Testis (tissue), 3 donors: ENCODE results near the gene PTRH2. TPM values are rescaled to one million over a fixed set of nuclear protein-coding genes. Genes with fewer than 3 reads are reported as not detected.

ENCODE experiments used
- DNase-seq: peaks from one replicate; pipeline ENCODE4 v3.0.0-alpha.2; 2019
- H3K27ac ChIP-seq, 2 donors: fragments of 200-600 bp; sonication (generic); one replicate each; pipeline ENCODE4 v1.5.1; 2019
- H3K27me3 ChIP-seq: fragments of 200-600 bp; sonication (generic); one replicate; pipeline ENCODE4 v1.5.1; 2019
- H3K36me3 ChIP-seq: fragments of 200-600 bp; sonication (generic); one replicate; pipeline ENCODE4 v1.5.1; 2017; ENCODE audit warnings: low read depth; ENCODE audit errors: missing control alignments
- H3K4me1 ChIP-seq: fragments of 200-600 bp; sonication (generic); one replicate; pipeline ENCODE4 v1.5.1; 2019
- H3K4me3 ChIP-seq, 2 donors: fragments of 200-600 bp; sonication (generic); one replicate each; pipeline ENCODE4 v1.5.1; 2017 to 2019
- H3K9me3 ChIP-seq: fragments of 200-600 bp; sonication (generic); one replicate; pipeline ENCODE4 v1.5.1; 2017
- CTCF ChIP-seq, 3 experiments: fragments of 450-650 bp in 2 of 3; fragments of 200-600 bp in 1 of 3; sonication (generic) in 1 of 3; IDR thresholded peaks; one replicate each; pipeline ENCODE4 v1.5.1; 2016 to 2019; ENCODE audit warnings: antibody characterized with exemption in 3 of 3, mild to moderate bottlenecking in 2 of 3, moderate library complexity in 1 of 3
- POLR2A ChIP-seq: fragments of 450-650 bp; IDR thresholded peaks from one replicate; pipeline ENCODE4 v1.6.1; 2017; ENCODE audit warnings: antibody characterized with exemption, mild to moderate bottlenecking, moderate library complexity
- WGBS, 2 donors: methylation state at CpG; one replicate each; pipeline ENCODE4 v1.1.5; 2018; 5-methylcytosine and 5-hydroxymethylcytosine counted together
- intact Hi-C: fragments of 100-400 bp; cut with DNase I; formaldehyde crosslinking; loops from one replicate; pipeline ENCODE4 v1.15.1; 2023; ENCODE audit warnings: low total_unique reads
- polyA plus RNA-seq: library from polyadenylated mRNA; stranded (reverse); fragments of 350-450 nt; fragmentation: Illumina TruSeq; extraction: RNeasy Lipid Tissue Mini Kit (QIAGEN cat#74804); gene quantifications from one replicate; pipeline ENCODE4 v1.2.3, GENCODE V29; 2014; ENCODE audit warnings: low read depth, low replicate concordance; ENCODE audit not compliant: insufficient read depth
- total RNA-seq, 2 donors: library from RNA; depleted of rRNA; stranded (reverse); fragments of >200 nt; gene quantifications; one replicate each; pipeline ENCODE4 v1.2.3, GENCODE V29; 2016

PTRH2 gene
- total and polyA plus RNA-seq, 3 donors from 2014 or later: 37.7 to 41.6 (median 40.5) TPM

GRCh38 chr17:59734226-59734625 is 27.0 kb upstream of the PTRH2 start:
- WGBS, 2 donors: 96 to 98% methylated on average over 5 of the region's 5 CpGs
- TF ChIP-seq CTCF (IDR thresholded peaks at IDR 0.05): no peak
- no peak for TF ChIP-seq POLR2A
- Histone ChIP-seq H3K27ac (no peak overlapping the region), H3K4me3 (no peak overlapping the region), H3K36me3 (no peaks in the 10 kb centered on the region), H3K27me3 (no peaks in the 10 kb centered on the region), H3K9me3 (no peaks in the 10 kb centered on the region), H3K4me1 (no peaks in the 10 kb centered on the region)
- intact Hi-C loops: no loop called here
- no peak for DNase-seq

GRCh38 chr17:59733697-59734096 is 26.5 kb upstream of the PTRH2 start:
- Histone ChIP-seq H3K4me1 (no peaks in the 10 kb centered on the region), H3K4me3 (no peak overlapping the region), H3K36me3 (no peaks in the 10 kb centered on the region), H3K27ac (no peak overlapping the region), H3K9me3 (no peaks in the 10 kb centered on the region), H3K27me3 (no peaks in the 10 kb centered on the region)
- intact Hi-C loops: no loop called here
- no peak for TF ChIP-seq CTCF (IDR thresholded peaks at IDR 0.05)
- TF ChIP-seq POLR2A: no peak
- 95 to 100% methylated on average over 2 of the region's 2 CpGs for WGBS, 2 donors
- DNase-seq: no peak

GRCh38 chr17:59730268-59730834 is 23.1 kb upstream of the PTRH2 start:
- no peak overlapping the region for H3K4me3 ChIP-seq
- DNase-seq: no peak
- no peaks in the 10 kb centered on the region for H3K27me3 ChIP-seq
- TF ChIP-seq POLR2A: no peak
- intact Hi-C loops: no loop called here
- 83 to 88% methylated on average over 1 of the region's 1 CpG for WGBS, 2 donors
- H3K36me3 ChIP-seq: no peaks in the 10 kb centered on the region
- peaks cover 6% of the 10 kb centered on the region for H3K4me1 ChIP-seq
- H3K27ac ChIP-seq: no peak overlapping the region
- no peaks in the 10 kb centered on the region for H3K9me3 ChIP-seq

- intact Hi-C loops: no loop called here
- Histone ChIP-seq H3K4me3 (no peak overlapping the region), H3K27ac (no peak overlapping the region), H3K36me3 (no peaks in the 10 kb centered on the region), H3K27me3 (no peaks in the 10 kb centered on the region), H3K9me3 (no peaks in the 10 kb centered on the region), H3K4me1 (peaks cover 6% of the 10 kb centered on the region)
- TF ChIP-seq CTCF (IDR thresholded peaks at IDR 0.05): no peak
- no peak for TF ChIP-seq POLR2A
- DNase-seq: no peak
- 94 to 100% methylated on average over 1 of the region's 1 CpG for WGBS, 2 donors
Measured at GRCh38 chr17:59727817-59728533, 20.7 kb upstream of the PTRH2 start.

DNA sequence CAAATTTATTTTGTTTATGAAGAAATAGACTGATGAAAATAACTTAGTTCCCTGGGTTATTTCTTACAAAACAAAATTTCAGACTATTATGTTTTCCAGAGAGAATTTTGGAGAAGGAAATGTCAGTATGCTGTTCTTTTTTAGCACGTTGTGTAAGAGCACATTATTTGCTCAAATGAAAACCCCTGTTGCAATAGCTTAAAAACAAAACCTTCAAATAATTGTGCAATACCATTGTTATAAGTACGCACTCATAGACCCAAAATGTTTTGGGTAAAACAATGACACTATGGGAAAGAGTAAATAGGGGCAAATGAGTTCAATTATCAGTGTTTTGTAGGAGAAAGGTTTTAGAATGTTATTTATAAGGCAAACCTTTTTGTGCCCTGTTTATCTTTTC is 18.5 kb upstream of the PTRH2 start:
- WGBS, 2 donors: 40 to 50% methylated on average over 2 of the region's 2 CpGs
- TF ChIP-seq CTCF (IDR thresholded peaks at IDR 0.05) (no peak), POLR2A (no peak)
- Histone ChIP-seq H3K27me3 (no peaks in the 10 kb centered on the region), H3K4me1 (peaks cover 6% of the 10 kb centered on the region), H3K36me3 (no peaks in the 10 kb centered on the region), H3K27ac (peak overlapping the region in 1 of 2 donors; percentile 42), H3K4me3 (no peak overlapping the region), H3K9me3 (no peaks in the 10 kb centered on the region)
- intact Hi-C loops: no loop called here
- DNase-seq: no peak
